ENCODE results near the gene POMGNT1.

POMGNT1 gene

DNA sequence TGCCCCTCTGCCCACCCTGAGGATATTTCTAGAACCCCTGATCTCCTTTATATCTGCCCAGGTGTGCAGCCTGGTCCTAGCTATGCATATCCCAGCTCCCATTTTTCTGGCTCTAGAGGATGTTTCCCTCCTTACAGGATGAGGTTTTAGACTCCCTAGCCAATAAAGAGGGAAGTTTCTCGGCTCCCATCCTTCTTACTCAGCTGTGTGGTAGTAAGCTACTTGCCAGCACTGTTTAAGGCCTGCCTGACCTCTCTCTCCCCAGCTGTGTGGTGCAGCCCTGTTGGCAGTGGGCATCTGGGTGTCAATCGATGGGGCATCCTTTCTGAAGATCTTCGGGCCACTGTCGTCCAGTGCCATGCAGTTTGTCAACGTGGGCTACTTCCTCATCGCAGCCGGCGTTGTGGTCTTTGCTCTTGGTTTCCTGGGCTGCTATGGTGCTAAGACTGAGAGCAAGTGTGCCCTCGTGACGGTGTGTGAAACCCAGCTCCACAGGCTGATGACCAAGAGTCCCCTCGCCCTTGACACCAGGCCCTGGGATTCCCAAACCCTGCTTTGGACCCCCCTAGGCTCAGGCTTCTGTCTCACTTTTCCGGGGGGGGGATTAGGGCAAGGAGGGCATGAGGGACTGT lies 14.2 kb downstream of the POMGNT1 start:
- DNase-seq (ENCODE audit: low spot score): no peak
- FAIRE-seq: no peak

DNA sequence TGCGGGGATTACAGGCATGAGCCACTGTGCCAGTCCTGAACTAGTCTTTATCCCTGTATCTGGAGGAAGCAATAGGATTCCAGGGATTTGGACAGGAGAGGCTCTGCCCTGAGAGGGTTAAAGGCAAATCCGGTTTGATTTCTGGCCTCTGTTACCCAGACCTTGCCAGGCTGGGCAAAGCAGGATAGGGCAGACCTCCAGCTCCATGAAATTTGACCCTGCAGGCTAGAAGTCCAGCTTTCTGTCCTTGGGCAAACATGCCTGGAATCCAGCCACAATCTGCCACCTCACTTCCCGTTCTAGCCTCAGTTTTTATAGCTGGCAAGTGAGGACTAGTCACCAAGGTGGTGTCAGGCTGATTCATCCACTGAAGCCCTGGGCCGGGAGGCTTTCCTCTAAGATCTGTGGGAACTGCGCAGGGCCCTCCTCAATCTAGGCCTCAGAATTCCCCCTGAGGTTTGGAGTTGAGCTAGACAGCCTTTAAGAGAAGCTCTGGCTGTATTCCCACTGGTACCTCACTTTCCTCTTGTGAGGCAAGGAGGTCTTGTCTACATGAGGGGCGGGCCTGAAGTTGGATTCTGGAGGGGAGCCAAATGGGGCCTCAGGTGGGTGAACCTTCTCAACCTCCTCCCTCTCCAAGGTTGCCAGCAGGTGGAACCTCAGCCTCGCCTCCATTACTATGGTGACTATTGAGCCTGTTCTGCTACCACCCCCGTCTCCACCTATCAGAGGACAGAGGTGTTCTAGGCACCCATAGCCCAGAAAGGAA lies 15.0 kb downstream of the POMGNT1 start:
- DNase-seq (ENCODE audit: low spot score) (peak; percentile 93), FAIRE-seq (no peak)

DNA sequence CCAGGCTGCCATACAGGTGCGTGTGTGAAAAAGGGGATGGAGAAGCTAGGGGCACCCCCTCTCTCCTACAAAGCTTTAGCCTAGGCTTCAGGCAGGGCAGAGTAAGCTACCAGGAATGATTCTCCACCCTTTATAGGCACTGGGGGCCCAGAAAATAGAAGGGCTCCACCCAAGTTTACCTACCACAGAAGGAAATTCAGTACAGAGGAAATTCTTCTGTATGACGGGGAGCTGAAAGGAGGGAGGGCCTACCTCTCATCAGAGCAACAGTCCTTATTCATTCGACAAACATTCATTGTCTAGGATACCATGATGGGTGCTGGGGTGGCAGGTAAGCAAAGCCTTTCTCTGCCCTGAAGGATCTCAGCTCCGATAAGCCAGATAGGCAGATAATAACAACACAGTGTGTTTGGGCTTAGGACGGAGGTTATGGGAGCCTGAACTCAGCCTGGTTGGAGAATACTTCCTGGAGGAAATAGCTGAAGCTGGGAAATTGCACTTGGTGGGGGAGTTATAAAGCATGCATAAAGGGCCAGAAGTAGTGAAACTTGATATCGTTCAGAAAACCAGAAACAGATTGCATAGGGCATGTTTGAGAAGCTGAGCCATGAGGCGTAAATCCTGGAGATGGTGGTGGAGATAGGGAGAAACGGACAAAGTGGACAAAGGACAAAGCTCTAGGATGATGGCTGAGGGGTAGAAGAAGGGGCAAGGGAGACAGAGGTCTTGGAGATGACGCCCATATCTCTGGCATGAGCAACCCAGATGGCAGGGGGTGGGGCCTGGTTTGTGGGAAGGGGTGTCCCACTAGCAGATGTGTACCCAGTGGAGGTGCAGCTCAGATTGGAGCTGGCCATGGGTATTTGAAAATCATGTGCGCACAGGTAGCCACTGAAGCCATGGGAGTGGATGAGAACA lies 16.6 kb downstream of the POMGNT1 start:
- FAIRE-seq: no peak
- DNase-seq (ENCODE audit: low spot score): no peak

DNA sequence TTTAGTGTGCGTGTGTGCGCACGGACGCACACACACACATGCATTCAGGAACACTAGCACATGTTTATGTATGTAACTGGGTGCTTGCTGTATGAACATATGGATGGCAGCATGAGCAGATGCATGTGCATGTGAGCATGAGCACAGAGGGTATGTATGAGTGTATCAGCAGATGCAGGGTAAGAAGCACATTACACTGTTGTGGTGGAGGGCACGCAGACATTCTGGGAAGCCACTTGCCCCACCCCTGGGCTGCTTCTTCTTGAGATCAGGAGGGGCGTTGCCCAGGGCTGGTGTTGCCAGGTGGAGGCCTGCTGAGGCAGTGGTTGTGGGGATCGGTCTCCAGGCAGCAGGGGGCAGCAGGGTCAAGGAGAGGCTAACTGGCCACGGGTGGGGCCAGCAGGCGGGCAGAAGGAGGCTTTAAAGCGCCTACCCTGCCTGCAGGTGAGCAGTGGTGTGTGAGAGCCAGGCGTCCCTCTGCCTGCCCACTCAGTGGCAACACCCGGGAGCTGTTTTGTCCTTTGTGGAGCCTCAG lies 18.1 kb downstream of the POMGNT1 start:
- DNase-seq (ENCODE audit: low spot score) (no peak), FAIRE-seq (no peak)

DNA sequence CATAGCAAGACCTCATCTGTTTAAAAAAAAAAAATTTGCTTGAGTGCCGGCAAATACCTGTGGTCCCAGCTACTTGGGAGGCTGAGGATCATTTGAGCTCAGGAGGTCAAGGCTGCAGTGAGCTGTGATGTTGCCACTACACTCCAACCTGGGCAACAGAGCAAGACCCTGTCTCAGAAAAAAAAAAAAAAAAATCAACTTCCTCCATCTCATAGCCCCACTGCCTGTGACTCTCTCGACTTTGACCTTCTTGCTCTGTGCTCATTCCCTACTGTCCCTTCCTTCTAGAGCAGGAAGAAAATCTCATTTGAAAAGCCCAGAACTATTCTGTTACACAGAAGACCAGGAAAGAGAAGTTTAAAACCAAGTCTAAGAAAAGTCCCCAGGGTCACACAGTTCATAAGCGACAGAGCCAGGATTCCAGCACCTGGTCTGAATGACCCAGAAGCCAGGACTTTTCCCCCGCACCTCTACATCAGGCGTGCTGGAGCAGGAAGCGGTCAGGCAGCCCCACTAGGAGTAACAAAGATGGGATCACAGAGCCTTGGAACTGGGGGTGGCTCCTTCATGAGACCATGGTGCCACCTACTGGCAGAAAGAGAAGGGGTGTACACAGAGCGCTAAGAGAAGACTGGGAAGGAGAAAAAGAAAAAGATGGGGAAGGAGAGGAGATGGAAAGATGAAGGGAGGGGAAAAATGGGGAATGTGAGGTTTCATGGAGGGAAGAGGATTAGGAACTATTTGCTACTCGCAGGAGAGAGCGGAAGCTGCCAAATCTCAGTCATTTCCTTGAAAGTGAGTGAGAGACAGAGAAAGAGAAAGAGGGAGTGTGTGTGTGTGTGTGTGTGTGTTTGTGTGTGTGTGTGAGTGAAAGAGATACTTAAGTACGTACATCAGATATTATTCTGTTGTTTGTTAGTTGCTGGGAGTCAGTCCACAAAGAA lies 18.8 kb downstream of the POMGNT1 start:
- DNase-seq (ENCODE audit: low spot score) (peak; percentile 87), FAIRE-seq (no peak)

DNA sequence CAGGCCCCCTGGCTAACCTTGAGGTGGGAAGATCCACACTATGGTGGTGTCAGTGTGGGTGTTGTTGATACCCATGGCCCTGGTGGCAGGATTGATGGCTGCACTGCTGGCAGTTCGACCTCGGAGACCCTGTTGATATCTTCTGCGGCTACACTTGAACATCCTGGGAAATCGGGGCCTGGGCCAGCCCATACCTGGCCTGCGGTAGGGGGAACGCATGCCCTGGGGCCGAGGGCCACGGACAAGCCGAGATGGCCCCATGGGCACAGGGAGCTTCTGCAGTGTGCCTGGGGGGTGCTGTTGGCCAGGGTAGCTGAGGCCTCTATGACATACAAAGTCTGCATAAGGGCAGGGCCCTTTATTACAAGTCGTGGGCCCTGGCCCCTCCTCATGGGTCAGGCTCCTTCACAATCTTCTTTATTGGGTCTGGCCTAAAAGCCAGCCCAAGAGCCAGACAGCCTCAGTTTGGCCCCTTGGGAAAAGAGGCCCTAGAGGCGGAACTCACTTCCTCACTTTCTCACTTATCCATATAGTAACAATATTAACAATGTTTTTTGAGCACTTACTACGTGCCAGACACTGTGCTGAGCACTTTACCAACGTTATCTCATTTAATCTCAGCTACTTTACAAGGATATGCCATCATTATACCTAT lies 21.9 kb downstream of the POMGNT1 start, which contains the start of gene P3R3URF:
Gene P3R3URF (minus strand): TSS at position 278 of the 655 bp plus-strand sequence. CDS start 17 bp downstream, at position 261.
- DNase-seq (ENCODE audit: low spot score): no peak
- no peak for FAIRE-seq

DNA sequence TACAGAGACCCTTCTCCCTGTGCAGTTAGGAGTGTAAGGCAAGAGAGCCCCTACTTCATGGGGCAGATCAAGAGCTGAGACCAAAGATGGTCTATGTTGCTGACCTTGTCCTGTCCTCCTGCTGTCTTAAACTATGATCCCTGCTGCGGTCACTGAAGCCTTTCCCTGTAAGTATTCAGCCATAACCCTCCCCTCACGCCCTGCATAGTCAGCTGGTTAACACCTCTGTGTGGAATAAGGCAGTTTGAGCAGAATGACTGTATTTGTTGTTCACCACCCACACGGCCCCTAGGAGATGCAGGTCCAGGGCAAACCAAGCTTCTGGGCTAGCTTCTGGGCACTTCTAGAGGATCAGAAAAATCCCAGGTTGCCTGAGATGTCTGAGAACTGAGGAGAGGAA lies 23.0 kb downstream of the POMGNT1 start:
- no peak for DNase-seq (ENCODE audit: low spot score)
- FAIRE-seq: no peak

DNA sequence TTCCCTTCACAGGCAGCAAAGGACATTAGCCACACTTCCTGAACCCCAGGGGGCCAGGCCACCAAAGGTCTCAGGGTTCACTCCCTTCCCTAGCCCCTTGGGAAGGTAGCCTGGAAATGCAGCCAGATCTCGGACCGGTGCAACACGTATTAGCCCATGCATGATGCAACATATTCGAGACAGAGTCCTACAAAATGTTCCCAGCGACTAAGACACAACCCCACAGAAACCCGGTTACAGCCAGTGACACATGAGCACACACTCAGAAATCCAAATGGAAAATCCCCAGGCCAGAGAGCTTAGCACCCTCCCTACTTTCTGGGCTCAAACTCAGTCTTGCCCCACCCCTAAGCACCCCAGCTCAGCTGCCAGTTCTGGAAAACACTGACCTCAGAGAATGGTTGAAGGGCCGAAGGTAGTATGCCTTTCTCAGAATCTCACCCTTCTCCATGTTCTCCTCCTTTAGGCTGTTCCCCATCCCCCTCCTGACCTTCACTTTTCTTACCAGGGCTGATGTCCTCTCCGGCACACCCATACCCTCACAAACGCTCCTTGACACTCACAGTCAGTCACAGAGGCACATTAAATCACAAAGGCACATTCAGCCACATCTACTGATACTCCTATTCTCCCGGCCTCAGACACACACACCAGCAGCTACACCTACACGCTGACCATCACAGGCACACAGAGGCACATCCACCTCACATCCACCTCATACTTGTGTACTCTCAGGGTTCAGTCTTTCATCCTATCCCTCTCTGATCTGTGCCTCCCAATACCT lies 23.6 kb downstream of the POMGNT1 start, which contains the start of gene TSPAN1:
Gene TSPAN1 (plus strand): TSS at position 640 of the 784 bp plus-strand sequence. CDS start 6,021 bp downstream, outside the sequence.
- FAIRE-seq (no peak), DNase-seq (ENCODE audit: low spot score) (no peak)

DNA sequence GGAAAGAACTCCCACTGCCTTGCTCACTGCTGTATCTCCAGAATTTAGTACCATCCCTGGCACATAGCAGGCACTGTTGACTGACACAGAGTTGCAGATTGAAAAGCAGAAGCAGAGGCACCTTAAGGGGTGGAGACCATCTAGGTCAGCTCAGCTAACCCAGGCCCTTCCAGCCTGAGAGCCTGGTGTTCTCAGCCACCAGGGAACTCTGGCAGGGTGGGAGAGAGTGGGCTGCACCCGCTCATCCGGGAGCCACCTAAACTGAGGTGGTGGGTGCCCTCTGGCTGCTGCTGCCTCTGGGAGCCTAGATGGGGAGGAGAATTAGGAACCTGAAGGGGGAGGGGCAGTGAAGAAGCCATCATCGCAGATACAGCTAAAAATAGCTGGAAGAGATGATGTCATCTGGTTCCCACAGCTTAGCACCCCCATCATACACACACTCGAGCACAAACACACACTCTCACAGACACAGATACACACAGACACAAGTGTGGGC lies 24.8 kb downstream of the POMGNT1 start:
- FAIRE-seq: no peak
- DNase-seq (ENCODE audit: low spot score): no peak

DNA sequence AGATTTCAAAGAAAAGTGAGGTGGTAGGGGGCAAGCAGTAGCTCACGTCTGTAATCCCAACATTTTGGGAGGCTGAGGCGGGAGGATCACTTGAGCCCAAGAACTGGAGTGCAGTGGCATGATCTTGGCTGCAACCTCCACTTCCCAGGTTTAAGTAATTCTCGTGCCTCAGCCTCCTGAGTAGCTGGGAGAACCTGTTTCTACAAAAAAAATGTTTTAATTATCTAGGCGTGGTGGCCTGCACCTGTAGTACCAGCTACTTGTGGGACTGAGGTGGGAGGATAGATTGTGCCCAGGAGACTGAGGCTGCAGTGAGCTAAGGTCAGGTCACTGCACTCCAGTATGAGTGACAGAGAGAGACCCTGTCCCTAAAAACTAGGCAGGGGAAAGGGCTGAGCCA lies 25.9 kb downstream of the POMGNT1 start:
- no peak for DNase-seq (ENCODE audit: low spot score)
- FAIRE-seq: no peak

DNA sequence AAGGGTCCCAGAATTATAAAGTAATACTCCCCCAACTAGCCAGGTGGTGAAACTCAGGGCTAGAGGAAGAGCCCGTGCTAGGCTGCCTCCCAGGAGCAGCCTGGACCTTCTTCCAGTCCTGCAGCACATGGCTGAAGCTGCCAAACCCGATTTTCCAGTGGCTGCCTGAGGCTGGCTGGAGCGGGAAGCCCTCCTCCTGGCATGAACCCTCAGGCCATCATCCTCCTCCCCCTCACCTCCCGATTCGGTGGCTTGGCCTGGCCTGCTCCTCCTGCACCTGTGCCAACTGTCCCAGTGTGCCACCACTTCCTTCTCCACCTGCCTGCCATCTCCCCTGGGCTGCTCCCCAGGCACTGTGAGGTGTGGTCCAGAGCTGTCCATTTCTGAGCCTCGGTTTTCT lies 26.4 kb downstream of the POMGNT1 start:
- no peak for DNase-seq (ENCODE audit: low spot score)
- no peak for FAIRE-seq

DNA sequence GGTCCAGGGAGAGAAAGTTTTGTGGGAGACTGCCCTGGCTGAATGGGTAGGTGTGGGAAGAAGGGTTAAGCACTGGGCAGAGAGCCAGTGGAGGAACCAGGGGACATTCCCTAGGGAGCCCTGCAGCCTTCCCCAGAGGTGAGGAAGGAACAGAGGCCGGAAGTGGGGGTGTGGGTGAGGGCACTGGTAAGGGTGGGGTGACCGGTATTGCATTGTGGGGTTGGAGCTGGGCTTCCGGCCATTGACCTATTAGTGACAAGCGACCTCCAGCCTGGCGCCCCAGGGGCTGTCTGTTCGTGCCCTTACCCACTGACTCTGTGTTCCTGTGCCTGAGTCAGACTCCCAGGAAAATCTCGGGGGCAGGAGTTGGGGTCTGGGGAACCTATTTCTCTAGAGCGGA lies 26.9 kb downstream of the POMGNT1 start:
- DNase-seq (ENCODE audit: low spot score) (no peak), FAIRE-seq (no peak)

DNA sequence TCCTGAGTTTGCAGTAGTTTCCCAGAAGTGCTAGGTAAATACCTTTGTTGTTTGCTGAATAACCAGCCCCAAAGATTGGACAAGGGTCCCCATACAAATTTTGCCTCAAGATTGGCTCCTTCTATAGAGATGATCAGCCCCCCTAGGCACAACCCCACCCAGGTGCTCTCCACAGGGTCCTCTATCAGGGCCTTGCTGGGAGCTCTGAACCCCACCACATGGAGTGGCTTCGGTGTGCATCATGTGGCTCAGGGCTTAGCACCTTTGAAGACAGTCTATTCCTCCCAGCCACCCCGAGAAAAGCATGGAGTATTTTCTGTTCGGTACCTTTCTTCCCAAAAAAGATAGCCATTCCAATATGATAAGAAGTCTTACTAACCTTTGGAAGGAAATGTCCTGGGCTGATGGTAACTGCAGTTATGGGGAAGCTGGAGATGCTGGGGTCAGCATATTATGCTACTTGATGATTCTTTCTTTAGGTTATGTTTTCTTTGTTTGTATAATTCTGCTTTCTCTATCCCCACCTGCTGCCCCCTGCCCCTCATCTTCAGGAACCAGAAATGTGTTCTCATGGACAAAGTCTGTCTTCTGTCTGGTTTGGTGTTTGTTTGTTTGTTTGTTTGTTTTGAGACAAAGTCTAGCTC lies 28.3 kb downstream of the POMGNT1 start:
- FAIRE-seq (no peak), DNase-seq (ENCODE audit: low spot score) (no peak)

DNA sequence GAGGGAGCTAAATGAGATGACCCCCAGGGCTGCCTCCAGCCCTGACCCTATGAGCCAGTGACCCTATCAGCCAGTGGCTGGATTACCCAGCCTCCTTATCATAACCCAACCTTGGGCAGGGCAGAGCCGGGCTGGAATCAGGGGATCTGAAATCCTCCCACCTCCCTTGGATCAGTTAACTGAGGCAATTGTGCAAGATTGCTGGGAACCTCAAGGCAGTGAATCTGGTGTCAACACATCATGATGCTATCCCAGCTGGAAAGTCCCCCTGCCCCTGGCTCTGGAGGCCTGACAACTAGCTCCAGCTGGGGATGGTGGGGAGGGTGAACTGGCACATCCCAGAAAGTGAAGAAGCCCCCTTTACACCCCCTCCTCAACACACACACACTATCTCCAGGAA lies 29.8 kb downstream of the POMGNT1 start:
- FAIRE-seq (no peak), DNase-seq (ENCODE audit: low spot score) (no peak)

DNA sequence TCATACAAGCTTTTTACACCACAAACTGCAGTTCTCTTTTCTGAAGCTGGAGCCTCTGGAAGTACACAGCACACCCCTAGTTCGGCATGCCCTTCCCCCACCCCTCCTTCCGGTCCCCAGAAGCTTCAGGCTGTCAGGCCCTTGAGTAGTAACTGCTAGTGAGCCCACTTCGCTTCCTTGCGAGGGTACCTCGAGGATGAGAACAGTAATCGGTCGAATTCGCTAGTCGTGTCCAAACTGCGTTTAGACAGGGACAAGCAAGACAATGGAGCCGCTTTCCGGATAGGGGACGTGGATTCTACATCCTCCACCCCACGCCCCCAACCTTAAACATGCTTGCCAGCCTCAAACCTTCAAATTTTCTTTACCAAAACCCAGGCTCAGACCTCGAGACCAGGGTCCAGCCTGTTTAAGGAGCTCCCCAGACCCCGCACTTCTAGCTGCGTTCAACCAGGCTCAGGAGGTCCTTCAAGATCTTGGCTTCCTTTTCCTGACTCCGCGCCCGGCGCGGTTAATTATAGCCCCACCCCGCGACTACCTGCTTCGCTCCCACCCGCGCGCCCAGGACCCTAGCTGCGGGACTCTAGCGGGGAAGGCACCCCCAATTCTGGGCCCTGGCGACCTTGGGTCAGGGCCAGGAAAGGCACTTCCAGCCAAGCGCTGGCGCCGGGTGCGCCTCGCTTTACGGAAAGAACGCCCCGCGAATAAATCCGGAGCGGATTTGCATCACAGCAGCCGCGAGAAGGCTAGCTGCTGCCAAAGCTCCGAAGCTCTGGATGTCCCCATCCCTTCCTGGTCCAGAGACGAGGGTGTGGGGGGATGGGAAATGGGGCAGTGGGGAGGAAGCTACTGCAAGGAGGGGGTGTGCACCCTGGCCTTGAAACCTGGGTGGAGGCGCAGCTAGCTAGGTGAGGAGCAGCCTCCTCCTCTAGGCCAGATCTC lies 31.4 kb downstream of the POMGNT1 start:
- DNase-seq (ENCODE audit: low spot score): no peak
- FAIRE-seq: no peak

DNA sequence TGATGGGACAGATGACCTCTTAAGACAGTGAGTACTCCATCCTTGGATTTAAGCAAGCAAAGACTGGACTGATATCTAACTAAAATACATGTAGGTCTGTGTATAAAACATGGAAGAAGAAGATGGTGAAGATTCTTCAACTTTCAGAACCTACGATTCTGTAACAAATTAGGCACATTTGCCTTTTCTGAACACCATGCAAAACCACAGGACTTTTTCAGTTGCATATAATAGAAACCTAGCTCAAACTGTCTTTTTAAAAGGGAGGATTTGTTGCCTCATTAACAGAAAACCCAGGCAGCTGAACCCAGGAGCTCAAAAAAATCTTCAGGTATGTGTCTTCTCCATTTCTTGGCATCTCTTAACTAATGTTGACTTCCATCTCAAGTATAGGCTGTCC lies 38.0 kb downstream of the POMGNT1 start:
- DNase-seq (ENCODE audit: low spot score) (no peak), FAIRE-seq (no peak)

DNA sequence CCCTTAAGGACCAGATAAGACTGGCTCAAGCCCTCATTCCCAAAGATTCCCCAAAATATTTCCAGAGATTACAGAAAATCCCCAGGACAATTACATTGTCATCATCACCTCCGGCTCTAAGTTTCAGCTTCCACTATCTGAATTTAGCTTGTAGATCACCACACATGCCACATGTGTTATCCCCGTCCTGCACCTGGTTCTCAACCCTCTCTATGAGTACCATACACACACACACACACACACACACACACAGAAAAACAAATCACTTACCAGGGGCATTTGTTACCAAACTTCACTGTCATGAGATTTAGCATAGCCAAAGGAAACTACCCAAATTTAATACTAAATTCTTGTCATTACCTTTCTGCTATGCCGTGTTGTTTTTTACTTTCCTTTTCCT lies 38.7 kb downstream of the POMGNT1 start:
- no peak for DNase-seq (ENCODE audit: low spot score)
- no peak for FAIRE-seq
